ENCODE measurements around the gene HAUS1.

DNA sequence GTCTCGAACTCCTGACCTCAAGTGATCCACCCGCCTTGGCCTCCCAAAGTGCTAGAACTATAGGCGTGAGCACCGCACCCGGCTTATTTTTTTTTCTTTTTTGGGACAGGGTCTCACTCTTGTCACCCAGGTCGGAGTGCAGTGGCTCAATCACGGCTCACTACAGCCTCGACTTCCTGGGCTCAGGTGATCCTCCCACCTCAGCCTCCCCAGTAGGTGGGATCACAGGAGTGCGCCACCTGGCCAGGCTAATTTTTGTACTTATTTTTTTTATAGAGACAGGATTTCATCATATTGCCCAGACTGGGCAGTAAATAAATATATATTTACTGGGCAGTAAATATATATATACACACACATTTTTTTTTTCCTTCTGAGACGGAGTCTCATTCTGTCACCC, 8.7 kb upstream of the HAUS1 start:
- TF ChIP-seq, protein P1, sequence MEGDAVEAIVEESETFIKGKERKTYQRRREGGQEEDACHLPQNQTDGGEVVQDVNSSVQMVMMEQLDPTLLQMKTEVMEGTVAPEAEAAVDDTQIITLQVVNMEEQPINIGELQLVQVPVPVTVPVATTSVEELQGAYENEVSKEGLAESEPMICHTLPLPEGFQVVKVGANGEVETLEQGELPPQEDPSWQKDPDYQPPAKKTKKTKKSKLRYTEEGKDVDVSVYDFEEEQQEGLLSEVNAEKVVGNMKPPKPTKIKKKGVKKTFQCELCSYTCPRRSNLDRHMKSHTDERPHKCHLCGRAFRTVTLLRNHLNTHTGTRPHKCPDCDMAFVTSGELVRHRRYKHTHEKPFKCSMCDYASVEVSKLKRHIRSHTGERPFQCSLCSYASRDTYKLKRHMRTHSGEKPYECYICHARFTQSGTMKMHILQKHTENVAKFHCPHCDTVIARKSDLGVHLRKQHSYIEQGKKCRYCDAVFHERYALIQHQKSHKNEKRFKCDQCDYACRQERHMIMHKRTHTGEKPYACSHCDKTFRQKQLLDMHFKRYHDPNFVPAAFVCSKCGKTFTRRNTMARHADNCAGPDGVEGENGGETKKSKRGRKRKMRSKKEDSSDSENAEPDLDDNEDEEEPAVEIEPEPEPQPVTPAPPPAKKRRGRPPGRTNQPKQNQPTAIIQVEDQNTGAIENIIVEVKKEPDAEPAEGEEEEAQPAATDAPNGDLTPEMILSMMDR (IDR thresholded peaks at IDR 0.05), result no peak
- TF ChIP-seq EZH2 (IDR thresholded peaks at IDR 0.05; ENCODE audit: borderline replicate concordance, insufficient read depth, low read depth, low read length, poor library complexity, severe bottlenecking), result no peak
